GM18907 (cell line): ENCODE data around the gene STX1A.
"Not testable (repeated sequence)": the region's sequence is repeated elsewhere in the genome, so short reads cannot be mapped to it uniquely, and the experiment has no call there.

ENCODE experiments used
- ATAC-seq: cut with Tn5 transposase; IDR thresholded peaks from one replicate; pipeline ENCODE4 v1.9.1; 2021; ENCODE audit warnings: mild to moderate bottlenecking, moderate library complexity; ENCODE audit not compliant: unreplicated experiment

The STX1A gene

DNA sequence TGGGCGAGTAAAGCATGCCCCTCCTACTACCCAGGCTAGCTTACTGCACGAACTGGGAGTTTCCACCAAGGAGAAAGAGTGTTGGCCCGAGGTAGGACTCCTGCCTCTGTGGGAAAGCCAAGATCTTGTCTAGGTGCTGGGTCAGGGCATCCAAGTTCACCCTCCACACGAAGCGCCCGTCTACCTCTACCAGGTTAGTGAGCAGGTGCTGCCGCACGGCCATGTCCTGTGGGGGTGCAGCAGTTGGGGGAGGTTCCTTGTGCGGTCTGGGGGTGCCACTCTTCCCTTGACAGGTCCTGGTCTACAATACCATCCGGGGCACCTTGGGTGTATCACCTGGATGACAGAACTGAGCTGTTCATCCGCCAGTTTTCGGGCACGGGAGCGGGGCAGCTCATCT is 17.4 kb upstream of the STX1A start:
- ATAC-seq: no peak

DNA sequence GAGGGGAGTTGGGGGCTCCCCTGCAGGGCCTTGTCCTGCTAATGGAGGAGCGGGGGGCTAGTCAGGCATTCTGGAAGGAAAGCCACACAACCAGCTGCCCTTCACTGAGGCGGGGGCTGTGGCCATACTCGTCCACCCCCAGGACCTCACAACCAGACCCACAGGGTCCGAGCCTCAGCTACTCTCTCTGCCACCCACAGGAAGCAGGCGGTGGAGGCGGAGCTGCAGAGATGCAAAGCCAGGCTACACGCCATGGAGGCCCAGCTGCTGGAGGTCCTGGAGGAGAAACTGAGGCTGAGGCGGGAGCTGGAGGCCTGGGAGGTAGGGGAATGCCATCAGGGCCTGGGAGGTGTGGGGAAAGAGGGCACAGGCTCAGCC is 16.0 kb upstream of the STX1A start:
- no peak for ATAC-seq

DNA sequence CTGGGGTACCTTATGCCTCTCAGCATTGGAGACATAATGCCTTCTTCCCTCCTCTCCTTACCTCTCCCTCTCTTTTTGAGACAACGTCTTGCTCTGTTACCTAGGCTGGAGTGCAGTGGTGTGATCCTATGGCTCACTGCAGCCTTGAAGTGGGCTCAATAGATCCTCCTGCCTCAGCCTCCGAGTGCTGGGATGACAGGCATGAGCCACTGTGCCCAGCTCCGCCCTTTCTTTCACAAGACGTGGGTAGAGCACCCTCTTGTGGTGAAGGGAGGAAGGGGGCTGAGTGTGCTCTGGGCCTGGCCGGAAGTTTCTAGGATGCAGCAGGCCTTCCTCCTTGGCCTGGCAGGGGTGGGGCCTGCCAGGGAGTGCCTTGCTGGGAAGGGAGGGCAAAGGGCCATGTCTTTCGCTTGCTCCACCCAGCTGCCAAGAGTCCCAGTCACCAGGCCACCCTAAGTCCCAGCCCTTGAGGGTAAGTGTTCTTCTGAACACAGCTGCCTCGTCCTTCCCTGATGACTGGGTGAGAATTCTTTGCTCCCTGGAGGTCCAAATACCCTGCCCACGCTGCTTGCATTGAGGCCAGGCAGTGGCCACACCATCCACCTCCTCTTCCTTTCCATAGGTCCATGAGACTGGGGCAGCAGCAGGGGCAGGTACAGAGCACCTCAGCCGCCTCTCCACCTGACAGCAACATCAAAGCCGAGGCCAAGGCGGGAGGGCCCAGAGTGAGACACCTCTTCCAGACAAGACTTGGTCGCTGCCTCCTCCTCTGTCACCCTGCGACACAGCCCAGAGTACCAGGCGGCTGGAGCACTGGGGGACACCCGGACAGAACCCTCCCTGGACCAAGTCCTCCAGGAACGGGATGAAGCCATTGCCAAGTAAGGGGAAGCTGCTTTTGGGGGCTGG is 15.4 kb upstream of the STX1A start:
- peak; percentile 41 for ATAC-seq

DNA sequence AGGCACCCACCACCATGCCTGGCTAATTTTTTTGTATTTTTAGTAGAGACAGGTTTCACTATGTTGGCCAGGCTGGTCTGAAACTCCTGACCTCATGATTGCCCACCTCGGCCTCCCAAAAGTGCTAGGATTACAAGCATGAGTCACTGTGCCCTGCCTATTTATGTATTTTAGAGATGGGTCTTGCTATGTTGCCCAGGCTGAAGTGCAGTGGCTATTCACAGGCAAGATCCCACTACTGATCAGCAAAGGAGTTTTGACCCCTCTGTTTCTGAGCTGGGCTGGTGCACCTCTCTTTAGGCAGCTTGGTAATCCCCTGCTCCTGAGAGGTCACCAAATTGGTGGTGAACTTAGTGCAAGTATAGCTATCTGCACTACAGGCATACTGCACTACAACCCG is 12.9 kb upstream of the STX1A start:
- ATAC-seq: no peak

DNA sequence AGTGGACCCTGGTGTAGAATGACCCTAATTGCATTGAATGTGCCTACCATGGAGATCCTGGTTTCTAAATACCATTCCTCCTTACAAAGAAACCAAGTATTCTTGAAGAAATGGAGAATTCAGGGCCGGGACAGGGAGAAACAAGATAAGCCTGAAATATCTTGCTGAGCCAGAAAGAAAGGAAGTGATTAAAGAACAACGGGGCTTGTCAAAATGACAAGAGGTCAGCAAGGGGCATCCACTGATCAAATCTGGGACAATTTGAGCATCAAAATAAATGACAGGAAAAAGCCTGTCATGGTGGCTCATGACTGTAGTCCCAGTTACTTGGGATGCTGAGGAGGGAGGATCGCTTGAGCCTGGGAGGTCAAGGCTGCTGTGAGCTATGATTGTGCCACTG is 11.0 kb upstream of the STX1A start:
- no peak for ATAC-seq

DNA sequence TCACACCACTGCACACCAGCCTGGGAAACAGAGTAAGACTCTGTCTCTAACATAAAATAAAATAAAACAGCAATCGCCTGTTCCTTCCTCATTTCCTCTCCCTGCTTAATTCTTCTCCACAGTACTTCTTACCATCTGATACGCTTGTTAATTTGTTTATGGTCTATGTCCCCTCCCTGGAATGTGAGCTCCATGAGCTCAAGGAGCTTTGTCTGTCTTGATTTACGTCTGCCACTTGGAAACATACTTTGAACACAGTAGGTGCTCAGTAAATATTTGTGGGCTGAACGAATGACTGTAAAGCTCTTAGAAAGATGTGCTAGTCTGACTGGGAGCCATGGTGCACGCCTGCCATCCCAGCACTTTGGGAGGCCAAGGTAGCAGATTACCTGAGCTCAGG is 9.1 kb upstream of the STX1A start:
- no peak for ATAC-seq

DNA sequence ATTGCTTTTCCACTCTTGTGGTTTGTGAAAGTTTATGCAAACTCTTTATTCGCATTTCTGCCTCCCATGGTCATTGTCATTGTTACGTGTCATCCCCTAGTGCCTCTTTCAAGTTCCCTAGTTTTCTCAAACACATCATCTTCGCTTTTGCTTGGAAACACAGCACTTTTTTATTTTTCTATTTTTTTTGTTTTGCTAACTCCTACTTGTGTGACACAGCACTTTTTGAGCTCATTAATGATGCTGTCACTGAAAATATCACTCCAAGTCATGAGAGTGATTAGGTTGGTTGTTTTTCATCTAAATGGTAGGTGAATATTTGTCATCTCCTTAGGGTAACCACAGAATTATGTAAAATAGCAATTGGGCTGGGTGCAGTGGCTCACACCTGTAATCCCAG is 8.5 kb upstream of the STX1A start:
- ATAC-seq: no peak

DNA sequence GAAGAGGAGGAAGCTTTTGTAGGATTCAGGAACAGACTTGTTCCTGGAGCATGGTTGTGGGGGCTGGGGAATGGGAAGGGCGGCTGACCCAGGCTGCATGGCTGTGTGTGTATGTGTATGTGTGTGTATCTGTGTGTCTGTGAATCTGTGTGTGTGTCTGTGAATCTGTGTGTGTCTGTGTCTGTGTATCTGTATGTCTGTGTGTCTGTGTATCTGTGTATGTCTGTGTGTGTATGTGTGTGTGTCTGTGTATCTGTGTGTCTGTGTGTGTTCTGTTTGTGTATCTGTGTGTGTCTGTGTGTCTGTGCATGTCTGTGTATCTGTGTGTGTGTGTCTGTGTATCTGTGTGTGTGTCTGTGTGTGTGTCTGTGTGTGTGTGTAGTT is 6.6 kb upstream of the STX1A start:
- ATAC-seq: peak; percentile 24

DNA sequence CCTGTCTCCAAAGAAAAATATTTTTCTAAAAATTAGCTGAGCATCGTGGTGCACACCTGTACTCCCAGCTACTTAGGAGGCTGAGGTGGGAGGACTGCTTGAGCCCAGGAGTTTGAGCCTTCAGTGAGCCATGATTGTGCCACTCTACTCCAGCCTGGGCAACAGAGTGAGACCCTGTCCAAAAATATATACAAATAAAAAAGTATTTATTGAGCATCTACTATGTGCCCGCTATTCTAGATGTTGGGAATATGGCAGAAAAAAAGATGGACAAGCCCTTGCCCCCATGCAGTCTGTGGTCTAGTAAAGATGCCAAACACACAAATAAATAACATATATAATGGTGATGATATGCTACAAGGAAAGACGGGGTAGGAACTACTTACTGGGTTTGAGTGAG is 4.3 kb upstream of the STX1A start:
- ATAC-seq: no peak

DNA sequence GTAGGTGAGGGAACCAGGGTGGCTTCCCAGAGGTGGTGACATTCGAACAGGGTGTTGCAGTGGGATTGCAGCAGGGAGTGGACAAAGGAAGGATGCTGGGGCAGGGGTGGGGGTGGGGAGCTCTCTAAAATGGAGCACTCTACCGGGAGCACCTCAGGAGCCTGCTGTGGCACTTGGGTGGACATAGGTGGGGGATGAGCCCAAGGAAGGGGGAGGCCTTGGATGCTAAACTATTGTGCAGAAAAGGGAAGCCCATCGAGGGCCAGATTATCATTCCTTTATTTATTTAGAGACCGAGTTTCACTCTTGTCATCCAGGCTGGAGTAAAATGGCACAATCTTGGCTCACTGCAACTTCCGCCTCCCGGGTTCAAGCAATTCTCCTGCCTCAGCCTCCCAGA is 3.3 kb upstream of the STX1A start:
- no peak for ATAC-seq

DNA sequence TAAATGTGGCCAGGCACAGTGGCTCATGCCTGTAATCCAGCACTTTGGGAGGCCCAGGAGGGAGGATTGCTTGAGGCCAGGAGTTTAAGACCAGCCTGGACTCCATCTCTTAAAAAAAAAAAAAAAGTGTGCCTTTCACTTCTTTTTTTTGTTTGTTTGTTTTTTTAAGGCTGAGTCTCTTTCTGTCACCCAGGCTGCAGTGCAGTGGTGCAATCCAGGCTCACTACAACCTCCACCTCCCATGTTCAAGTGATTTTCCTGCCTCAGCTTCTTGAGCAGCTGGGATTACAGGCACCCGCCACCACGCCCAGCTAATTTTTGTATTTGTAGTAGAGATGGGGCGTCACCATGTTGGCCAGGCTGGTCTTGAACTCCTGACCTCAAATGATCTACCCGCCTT is 2.7 kb upstream of the STX1A start:
- ATAC-seq: not testable (repeated sequence)

DNA sequence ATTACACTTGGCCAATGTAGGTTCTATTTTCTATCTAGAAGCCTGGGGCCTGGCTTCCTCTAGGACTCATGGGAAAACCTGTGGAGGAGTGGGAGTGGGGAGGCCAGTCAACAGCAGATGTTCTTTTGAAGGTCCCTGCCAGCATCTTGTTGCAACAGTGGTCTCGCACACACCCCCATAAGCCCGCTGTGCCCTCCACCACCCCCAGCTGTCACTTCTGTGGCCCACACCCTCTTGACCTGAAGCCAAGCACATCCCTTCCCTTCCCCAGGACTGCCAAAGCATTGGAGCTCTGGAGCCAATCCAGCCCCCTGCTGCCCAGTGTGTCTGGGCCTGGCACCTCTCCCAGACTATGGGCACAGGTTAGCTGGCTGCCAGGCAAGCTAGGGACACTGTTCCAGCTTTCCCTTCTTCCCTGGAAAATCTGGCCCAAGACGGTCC is 1.9 kb upstream of the STX1A start:
- no peak for ATAC-seq

DNA sequence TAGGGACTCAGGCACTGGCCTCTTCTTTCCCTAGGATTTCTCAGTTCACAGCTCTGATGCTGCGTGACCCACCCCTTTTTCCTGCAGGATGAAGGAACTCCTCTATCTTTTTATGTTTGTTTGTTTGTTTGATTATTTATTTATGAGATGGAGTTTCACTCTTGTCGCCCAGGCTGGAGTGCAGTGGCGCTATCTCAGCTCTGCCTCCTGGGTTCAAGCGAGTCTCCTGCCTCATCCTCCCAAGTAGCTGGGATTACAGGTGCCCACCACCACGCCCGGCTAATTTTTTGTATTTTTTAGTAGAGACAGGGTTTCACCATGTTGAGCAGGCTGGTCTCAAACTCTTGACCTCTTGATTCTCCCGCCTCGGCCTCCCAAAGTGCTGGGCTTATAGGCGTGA is 974 bp upstream of the STX1A start:
- ATAC-seq: not testable (repeated sequence)

DNA sequence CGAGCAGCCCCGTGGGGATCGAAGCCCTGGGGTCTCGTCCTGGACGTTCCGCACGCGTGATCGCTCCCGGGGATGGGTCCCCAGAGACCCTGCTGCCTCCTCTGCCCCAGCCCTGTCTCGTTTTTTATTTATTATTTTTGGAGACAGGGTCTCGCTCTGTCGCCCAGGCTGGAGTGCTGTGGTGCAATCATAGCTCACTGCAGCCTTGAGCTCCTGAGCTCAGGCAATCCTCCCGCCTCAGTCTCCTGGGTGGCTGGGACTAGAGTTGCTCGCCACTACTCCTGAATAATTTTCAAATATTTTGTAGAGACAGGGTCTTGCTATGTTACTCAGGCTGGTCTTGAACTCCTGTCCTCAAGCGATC is 319 bp upstream of the STX1A start:
- no peak for ATAC-seq

DNA sequence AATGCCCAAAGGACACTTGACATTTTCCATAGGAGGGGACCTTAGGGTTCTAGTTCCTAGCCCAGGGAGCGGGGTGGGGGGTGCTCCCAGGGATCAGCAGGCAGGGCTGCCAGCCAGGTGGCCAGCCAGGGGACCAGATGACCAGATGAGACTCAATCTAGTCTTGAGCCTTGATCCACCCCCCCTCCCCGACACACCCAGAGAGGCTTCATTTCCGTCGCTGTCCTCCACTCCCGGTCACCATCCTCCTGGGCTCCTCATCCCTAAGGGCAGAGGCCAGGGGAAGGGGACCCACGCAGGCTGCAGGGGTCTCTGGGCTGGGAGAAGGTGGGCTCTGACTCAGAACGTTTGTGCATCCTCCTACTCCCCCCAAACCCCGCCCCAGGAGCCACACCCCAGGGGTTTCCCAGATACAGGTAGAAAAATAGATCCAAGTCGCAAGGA is 1.0 kb downstream of the STX1A start:
- no peak for ATAC-seq

DNA sequence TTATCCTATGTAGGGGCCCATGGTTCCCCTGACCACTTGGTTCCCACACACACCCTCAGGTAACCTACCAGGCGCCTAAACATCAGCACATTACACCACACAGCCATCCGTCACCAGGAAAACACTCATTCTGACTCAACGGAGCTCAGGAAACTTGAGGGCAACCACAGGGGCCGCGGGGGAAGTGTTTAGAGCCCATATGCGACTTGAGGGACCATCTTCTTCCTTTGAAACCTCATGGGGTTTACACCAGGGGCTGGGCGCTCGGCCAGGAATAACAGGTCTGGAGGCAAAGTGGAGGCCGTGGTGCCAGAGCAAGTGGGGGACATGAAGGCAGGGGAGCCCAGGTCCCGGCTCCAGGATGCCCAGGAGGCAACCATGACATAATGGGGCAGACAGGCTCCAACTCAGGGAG is 1.5 kb downstream of the STX1A start:
- ATAC-seq: peak; percentile 49

DNA sequence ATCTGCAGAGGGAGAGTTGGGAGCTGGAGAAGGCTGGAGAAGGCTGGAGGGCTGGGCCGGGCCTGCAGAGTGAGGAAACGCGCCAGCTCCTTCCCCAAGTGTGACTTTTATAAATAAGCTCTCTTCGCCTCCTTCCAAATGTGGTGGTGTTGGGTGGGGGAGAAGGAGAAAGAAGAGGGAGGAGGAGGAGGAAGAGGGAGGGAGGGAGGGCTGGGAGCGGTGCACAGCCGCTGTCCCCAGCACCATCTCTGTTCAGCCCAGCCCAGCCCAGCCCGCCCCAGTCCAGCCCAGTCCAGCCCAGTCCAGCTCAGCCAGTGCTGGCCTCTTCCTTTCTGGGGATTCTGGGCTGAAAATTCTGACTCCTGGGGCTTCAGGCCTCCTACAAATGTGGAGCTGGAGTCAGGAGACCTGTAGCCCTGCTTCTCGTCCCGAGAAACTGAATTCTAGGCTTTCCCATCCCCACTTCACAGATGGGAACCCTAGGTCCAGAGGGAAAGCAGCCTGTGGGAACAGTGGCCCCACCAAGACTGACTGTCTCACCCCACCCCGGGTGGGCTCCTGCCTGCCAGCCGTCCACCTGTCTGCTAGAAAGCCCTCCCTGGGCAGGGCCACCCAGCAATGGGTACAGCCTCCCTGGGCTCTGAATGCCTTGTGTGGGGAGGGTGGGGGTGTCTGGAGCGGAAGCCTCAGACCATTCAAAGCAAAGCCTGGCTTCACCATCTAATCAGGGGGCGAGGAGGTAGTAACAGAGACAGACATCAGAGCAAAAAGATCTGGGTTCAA is 2.3 kb downstream of the STX1A start:
- no peak for ATAC-seq

DNA sequence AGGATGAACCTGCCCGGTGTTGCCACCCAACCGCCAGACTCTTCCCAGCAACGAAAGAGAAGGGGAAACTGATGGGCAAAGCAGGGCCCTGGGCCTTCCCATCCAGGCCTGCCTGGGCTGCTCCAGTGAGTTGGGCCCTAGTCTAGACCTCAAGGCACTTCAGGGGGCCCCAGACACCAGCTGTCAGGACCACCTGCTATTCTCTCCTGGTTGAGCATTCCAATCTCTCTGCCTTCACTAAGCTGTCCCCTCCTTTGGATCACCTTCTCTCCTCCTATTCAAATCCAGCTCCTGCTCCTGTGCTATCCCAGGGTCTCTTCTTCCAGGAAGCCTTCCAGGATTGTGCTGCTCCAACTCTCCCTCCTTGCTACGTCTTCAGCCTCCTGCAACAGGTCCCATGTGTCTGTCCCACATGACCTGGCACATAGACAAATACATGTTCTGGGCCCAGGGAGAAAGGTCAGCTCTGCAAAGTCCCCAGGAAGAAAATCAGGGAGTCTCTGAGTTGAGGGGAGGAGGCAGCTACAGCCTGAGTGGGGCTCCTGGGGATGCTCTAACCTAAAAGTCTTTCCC is 3.1 kb downstream of the STX1A start:
- no peak for ATAC-seq

DNA sequence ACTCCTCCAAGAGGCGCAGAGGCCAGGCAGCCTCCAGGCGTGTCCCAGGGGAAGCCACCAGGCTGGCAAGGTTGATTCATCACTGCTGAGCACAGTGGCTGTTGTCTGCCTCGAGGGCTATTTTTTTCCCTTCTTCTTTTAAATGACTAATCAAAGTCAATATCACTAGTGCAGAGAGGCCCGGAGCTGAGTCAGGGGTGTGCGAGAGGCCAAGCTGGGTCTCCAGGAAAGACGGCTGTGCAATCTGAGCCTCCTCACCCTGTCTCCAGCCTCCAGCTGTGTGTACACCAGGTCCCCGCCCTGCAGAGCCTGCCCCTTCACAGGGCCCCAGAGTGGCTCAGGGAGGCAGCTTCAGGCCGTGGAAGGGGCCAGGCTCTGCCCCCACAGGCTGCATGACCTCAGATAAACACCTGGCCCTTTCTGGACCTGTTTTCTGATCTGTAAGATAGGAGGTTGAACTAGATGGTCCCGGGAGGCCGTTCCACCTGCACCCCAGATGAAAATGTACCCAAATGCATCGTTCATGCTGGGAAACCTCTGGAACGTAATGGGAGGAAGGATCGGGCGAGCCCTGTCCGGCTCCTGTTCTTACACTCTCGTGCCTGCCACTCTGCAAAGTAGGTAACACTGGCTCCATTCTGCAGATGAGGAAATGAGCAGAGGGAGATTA is 3.7 kb downstream of the STX1A start:
- no peak for ATAC-seq

DNA sequence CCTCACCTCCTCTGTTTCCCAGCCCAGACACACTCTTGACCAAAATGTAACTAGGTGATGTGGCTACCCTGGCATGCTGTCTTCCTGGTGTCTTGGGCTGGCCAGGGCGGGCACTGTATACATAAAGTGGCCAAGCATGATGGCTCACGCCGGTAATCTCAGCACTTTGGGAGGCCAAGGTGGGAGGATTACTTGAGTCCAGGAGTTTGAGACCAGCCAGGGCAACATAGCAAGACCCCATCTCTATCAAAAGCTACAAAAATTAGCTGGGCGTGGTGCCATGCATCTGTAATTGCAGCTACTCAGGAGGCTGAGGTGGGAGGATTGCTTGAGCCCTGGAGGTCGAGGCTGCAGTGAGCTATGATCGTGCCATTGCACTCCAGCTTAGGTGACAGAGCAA is 6.2 kb downstream of the STX1A start:
- ATAC-seq: not testable (repeated sequence)

DNA sequence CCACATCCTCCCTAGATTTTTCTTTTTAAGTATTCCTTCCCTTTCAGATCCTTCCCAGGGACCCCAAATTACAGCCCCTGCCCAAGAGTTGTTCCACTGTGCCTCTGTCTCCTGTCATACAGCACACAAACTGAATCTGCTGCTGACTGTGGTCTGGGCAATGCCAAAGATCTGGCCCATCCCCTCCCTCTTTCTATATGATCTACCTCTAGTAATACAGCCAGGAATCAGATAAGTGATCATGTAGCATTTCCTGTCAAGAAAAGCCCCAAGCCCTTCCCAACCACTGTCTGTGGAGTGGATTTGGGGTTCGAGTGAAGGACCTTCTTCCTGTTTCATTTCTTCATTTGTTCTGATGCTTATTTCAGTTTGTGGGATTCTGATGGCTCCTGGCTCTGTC is 6.7 kb downstream of the STX1A start:
- ATAC-seq: no peak
